K562 (cell line): ENCODE data around the gene FARP1.

ENCODE experiments used
- CSDE1 ChIP-seq, 2 experiments: fragments of 450-650 bp; IDR thresholded peaks; 2 replicates each; pipeline ENCODE4 v1.6.1; 2016; ENCODE audit warnings: mild to moderate bottlenecking in 1 of 2
- PCBP2 ChIP-seq: fragments of 200-400 bp; formaldehyde crosslinking; IDR thresholded peaks from 2 replicates; pipeline ENCODE4 v1.6.1; 2018; ENCODE audit warnings: low read length, low read depth, mild to moderate bottlenecking, moderate library complexity; ENCODE audit not compliant: poor library complexity, severe bottlenecking
- XRCC4 ChIP-seq: IDR thresholded peaks from one replicate; pipeline ENCODE4 v1.6.1; 2011; ENCODE audit not compliant: insufficient read depth, insufficient read length; ENCODE audit errors: extremely low read depth
- TF ChIP-seq, protein P1 (sequence below): conservative IDR thresholded peaks from 2 replicates; pipeline ENCODE4 v1.6.1; 2011; ENCODE audit warnings: low read depth, mild to moderate bottlenecking, low read length; ENCODE audit not compliant: control insufficient read depth

DNA sequence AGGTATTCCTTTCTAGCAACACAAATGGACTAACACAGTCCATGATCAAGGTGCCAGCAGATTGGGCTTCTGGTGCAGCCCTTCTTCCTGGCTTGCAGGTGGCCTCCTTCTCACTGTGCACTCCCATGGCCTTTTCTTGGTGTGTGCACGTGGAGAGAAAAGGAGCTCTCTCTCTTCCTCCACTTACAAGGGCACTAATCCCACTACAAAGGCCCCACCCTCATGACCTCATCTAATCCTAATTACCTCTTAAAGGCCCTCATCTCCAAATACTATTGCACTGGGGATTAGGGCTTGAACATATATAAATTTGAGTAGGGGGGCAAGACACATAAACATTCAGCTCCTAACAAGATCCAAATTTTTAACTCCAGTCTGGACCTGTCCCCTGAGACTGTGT, 19.7 kb upstream of the FARP1 start:
- TF ChIP-seq, protein P1, sequence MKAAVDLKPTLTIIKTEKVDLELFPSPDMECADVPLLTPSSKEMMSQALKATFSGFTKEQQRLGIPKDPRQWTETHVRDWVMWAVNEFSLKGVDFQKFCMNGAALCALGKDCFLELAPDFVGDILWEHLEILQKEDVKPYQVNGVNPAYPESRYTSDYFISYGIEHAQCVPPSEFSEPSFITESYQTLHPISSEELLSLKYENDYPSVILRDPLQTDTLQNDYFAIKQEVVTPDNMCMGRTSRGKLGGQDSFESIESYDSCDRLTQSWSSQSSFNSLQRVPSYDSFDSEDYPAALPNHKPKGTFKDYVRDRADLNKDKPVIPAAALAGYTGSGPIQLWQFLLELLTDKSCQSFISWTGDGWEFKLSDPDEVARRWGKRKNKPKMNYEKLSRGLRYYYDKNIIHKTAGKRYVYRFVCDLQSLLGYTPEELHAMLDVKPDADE, result no peak
- TF ChIP-seq CSDE1 (IDR thresholded peaks at IDR 0.05), result no peak
- no peak for TF ChIP-seq PCBP2
- TF ChIP-seq XRCC4, result no peak
